H7 (cell line): ENCODE measurements around the gene AMN1. TPM values are rescaled to one million over a fixed set of nuclear protein-coding genes. Genes with fewer than 3 reads are reported as not detected.
"Not testable (repeated sequence)": the region's sequence is repeated elsewhere in the genome, so short reads cannot be mapped to it uniquely, and the experiment has no call there.

ENCODE experiments used
- DNase-seq: peaks from one replicate; pipeline ENCODE4 v3.0.0; 2012
- H3K27me3 ChIP-seq: 2 replicates; pipeline ENCODE4 v1.6.0; 2011; ENCODE audit warnings: mild to moderate bottlenecking, low read length; ENCODE audit not compliant: control insufficient read depth, insufficient read depth
- H3K36me3 ChIP-seq: replicated peaks from 2 replicates; pipeline ENCODE4 v1.5.1; 2011; ENCODE audit warnings: low read length; ENCODE audit not compliant: control insufficient read depth, insufficient read depth
- H3K4me3 ChIP-seq: 2 replicates; pipeline ENCODE4 v1.5.1; 2011; ENCODE audit warnings: low read depth, mild to moderate bottlenecking, control low read depth, low read length, moderate library complexity; ENCODE audit not compliant: insufficient read depth
- total RNA-seq: library from RNA; depleted of rRNA; stranded (reverse); fragments of >200 nt; shearing (Covaris generic); gene quantifications from 2 replicates; pipeline ENCODE4 v1.2.3, GENCODE V29; 2014

Gene AMN1
- total RNA-seq, 1 experiment from 2014 or later = 23.4 TPM

DNA sequence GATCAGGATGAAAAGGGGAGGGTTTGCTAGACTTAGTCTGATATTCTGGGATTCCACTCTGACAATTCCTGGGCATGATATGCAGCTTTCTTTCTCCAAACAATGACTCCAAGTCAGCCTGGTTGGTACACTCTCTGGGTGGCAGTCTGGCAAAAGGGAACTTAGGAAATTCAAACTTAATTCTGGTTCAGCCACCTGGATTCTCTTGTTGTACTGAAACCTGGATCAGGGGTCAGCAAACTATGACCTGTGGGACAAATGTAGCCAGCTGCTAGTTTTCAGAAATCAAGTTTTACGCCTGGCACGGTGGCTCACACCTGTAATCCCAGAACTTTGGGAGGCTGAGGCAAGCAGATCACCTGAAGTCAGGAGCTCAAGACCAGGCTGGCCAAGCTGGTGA, 6.2 kb downstream of the AMN1 start:
- Histone ChIP-seq H3K4me3 (no peak overlapping the region), H3K27me3 (no peaks in the 10 kb centered on the region), H3K36me3 (no peaks in the 10 kb centered on the region)
- no peak for DNase-seq

- DNase-seq, H3K27me3 ChIP-seq, H3K36me3 ChIP-seq: not testable (repeated sequence)
- peak overlapping the region; percentile 8; the same call in 1 of the 2 replicates for H3K4me3 ChIP-seq
Measured at GRCh38 chr12:31718542-31719198, 10.2 kb downstream of the AMN1 start.

DNA sequence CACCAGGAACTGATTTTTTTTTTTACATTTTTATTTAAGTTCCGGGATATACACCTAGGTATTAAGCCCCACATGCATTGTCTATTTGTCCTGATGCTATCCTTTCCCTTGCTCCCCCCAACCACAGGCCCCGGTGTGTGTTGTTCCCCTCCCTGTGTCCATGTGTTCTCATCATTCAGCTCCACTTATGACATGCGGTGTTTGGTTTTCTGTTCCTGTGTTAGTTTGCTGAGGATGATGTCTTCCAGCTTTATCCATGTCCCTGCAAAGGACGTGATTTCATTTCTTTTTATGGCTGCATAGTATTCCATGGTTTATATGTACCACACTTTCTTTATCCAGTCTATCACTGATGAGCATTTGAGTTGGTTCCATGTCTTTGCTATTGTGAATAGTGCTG, 11.8 kb downstream of the AMN1 start:
- not testable (repeated sequence) for H3K4me3 ChIP-seq, H3K36me3 ChIP-seq

DNA sequence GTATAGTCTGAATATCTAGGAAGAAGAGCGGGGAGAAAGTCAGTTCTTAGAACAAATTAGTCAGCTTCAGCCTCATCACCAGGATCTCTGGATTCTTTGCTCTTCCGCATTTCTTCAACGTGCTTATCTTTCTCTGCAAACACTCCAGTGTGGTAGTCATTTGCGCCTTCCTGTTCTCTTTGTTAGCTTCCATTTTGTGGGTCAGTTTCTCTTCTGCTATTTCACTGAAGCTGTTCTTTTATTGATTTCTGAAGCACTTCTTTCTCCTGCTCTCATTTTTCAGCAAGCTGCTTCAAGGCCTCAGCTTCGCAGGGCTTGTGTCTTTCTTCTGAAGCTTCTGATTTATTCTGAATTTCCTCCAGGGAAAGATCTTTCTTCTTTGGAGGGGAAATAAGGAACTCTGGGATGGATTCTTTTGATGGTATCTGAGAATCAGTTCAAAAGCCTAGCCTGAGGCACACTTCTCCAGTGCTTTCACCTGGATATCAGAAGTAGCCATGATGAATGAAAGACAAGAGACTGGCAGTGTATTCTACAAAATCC, 13.5 kb downstream of the AMN1 start:
- DNase-seq = no peak
- Histone ChIP-seq H3K4me3 (no peak overlapping the region), H3K27me3 (no peaks in the 10 kb centered on the region), H3K36me3 (no peaks in the 10 kb centered on the region)

More for the DNA sequence above, 11.8 kb downstream of the AMN1 start:
- H3K27me3 ChIP-seq, DNase-seq: not testable (repeated sequence)

GRCh38 chr12:31714406-31715271, 14.2 kb downstream of the AMN1 start:
- Histone ChIP-seq H3K36me3 (no peaks in the 10 kb centered on the region), H3K27me3 (no peaks in the 10 kb centered on the region), H3K4me3 (no peak overlapping the region)
- no peak for DNase-seq

- DNase-seq = no peak
- no peaks in the 10 kb centered on the region for H3K27me3 ChIP-seq
- no peaks in the 10 kb centered on the region for H3K36me3 ChIP-seq
- no peak overlapping the region for H3K4me3 ChIP-seq
Measured at GRCh38 chr12:31712877-31713276, 15.9 kb downstream of the AMN1 start.

DNA sequence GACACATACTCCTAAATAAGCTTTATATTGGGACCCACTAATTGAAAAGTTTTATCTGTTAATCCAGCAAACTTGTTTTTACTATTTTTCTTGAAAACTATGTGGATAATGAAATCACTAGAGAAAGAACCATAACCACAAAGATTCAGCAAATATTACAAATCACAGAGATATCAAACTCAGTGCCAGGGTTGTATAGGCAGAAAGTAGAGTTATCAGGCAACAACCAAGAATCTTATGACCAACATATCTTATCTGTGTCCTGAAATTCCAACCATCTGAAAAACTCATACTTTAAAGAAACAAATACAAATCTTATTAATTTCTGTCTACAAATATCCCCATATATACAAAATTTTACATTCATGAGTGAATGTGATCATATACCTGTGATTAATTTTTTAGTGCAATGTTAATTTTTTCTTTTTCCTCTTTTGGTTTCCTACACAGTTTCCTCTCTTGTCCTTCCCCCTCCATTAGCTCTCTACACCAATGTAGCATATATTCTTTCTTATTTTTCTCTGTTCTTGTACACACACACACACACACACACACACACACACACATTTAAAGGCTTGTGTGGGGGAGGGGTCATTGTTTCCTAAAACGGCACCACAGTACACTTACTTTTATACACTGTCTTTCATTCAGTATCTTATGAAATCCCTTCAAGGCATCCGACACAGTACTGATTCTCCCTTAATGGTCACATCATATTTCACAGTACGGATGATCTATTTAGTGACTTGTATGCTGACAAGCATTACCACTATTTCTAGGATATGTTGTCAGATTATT, 18.6 kb downstream of the AMN1 start:
- Histone ChIP-seq H3K27me3 (no peaks in the 10 kb centered on the region), H3K36me3 (no peaks in the 10 kb centered on the region), H3K4me3 (no peak overlapping the region)
- no peak for DNase-seq

DNA sequence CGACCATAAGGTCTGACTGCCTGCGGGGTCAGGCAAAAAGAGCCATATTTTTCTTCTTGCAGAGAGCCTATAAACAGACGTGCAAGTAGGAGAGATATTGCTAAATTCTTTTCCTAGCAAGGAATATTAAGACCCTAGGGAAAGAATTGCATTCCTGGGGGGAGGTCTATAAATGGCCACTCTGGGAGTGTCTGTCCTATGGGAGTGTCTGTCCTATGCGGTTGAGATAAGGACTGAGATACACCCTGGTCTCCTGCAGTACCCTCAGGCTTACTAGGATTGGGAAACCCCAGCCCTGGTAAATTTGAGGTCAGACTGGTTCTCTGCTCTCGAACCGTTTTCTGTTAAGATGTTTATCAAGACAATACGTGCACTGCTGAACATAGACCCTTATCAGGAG, 20.7 kb downstream of the AMN1 start:
- not testable (repeated sequence) for DNase-seq, H3K27me3 ChIP-seq, H3K4me3 ChIP-seq, H3K36me3 ChIP-seq

DNA sequence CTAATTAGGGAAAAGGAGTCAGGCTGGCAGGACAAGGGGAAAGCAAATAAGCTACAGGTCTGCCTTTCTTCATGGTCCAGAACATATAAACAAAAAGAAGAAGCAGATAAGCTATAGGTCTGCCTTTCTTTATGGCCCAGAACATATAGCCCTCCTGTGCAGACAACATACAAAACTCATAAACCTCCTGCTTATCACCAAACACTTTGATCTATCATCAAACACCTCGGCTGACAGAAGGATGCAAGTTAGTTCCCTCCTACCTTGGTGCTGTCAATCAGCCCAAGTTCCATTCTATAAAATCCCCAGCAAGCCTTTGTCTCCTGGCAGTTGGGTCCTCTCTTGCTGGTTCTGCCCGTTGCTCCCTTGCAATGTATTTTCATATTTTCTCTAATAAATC, 23.2 kb downstream of the AMN1 start:
- no peaks in the 10 kb centered on the region for H3K27me3 ChIP-seq
- H3K36me3 ChIP-seq = no peaks in the 10 kb centered on the region
- no peak for DNase-seq
- H3K4me3 ChIP-seq = no peak overlapping the region

DNA sequence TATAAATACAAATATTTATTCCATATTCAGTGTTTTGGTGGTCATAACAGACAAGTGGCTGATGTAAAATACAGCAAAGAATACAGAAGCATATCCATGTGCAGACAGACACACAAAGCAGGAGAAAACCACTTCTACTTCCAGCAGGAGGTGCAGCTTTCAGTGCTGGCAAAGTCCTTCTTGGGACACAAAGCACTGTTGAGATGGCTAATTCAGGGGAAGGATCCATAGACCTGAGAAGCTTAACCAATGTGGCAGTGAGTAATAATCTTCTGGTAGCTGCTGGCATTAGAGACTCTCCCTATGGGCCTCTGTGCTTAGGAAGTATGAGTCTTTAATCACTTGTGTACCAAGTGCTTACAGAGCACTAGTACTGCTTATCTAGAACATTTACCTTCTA, 26.8 kb downstream of the AMN1 start:
- Histone ChIP-seq H3K4me3 (no peak overlapping the region), H3K27me3 (no peaks in the 10 kb centered on the region), H3K36me3 (peaks cover 2% of the 10 kb centered on the region; the same call in 1 of the 2 replicates)
- DNase-seq = peak; percentile 33

DNA sequence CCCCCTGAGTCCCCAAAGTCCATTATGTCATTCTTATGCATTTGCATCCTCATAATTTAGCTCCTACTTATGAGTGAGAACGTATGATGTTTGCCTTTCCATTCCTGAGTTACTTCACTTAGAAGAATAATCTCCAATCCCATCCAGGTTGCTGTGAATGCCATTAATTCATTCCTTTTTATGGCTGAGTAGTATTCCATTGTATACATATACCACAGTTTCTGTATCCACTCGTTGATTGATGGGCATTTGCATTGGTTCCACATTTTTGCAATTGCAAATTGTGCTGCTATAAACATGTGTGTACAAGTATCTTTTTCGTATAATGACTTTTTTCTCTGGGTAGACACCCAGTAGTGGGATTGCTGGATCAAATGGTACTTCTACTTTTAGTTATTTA, 38.9 kb downstream of the AMN1 start:
- not testable (repeated sequence) for DNase-seq, H3K36me3 ChIP-seq, H3K27me3 ChIP-seq, H3K4me3 ChIP-seq

- DNase-seq = no peak
- no peaks in the 10 kb centered on the region for H3K27me3 ChIP-seq
- no peak overlapping the region for H3K4me3 ChIP-seq
- no peaks in the 10 kb centered on the region for H3K36me3 ChIP-seq
Measured at GRCh38 chr12:31687101-31687527, 41.7 kb downstream of the AMN1 start.

- no peak overlapping the region for H3K4me3 ChIP-seq
- H3K36me3 ChIP-seq = no peaks in the 10 kb centered on the region
- DNase-seq = no peak
- H3K27me3 ChIP-seq = no peaks in the 10 kb centered on the region
Measured at GRCh38 chr12:31685801-31686200, 43.0 kb downstream of the AMN1 start.

- Histone ChIP-seq H3K4me3 (no peak overlapping the region), H3K36me3 (no peaks in the 10 kb centered on the region), H3K27me3 (no peaks in the 10 kb centered on the region)
- DNase-seq = peak; percentile 72
Measured at GRCh38 chr12:31682136-31682962, 46.5 kb downstream of the AMN1 start.
